Suprapubic skin (tissue), 4 donors: ENCODE measurements around the gene PNPLA2.

Source experiments
- POLR2A ChIP-seq, 2 donors: fragments of 450-650 bp; IDR thresholded peaks; one replicate each; pipeline ENCODE4 v1.6.1; 2017; ENCODE audit warnings: antibody characterized with exemption in 2 of 2, mild to moderate bottlenecking in 2 of 2, moderate library complexity in 2 of 2
- POLR2AphosphoS5 ChIP-seq, 3 donors: sonication (generic); formaldehyde crosslinking; IDR thresholded peaks; one replicate each; pipeline ENCODE4 v1.6.1; 2017; ENCODE audit warnings: antibody characterized with exemption in 3 of 3
- TF ChIP-seq, protein P1 (sequence below), 2 donors: fragments of 200-600 bp in 1 of 2; fragments of 450-650 bp in 1 of 2; sonication (generic) in 1 of 2; IDR thresholded peaks; one replicate each; pipeline ENCODE4 v1.5.1; 2016 to 2019; ENCODE audit warnings: antibody characterized with exemption in 2 of 2, mild to moderate bottlenecking in 1 of 2, moderate library complexity in 1 of 2

DNA sequence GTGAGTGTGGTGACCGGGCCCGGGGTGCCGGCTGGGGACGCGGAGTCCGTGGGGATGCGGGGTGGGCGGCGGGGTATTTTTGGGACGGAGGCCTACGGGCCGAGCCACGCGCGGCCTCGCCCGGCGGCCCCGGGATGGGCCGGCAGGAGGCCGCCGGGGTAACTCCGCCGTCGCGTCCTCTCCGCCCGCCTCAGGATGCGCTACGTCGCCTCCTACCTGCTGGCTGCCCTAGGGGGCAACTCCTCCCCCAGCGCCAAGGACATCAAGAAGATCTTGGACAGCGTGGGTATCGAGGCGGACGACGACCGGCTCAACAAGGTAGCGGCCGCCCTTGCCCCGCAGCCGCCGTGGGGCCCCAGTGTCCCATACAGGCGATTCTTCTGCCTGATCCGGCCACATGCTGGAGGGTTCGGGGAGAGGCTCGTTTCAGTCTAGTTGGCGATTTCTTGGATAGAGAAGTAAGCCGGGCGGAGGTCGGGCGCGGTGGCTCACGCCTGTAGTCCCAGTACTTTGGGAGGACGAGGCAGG lies 8.6 kb upstream of the PNPLA2 start:
- TF ChIP-seq, protein P1, sequence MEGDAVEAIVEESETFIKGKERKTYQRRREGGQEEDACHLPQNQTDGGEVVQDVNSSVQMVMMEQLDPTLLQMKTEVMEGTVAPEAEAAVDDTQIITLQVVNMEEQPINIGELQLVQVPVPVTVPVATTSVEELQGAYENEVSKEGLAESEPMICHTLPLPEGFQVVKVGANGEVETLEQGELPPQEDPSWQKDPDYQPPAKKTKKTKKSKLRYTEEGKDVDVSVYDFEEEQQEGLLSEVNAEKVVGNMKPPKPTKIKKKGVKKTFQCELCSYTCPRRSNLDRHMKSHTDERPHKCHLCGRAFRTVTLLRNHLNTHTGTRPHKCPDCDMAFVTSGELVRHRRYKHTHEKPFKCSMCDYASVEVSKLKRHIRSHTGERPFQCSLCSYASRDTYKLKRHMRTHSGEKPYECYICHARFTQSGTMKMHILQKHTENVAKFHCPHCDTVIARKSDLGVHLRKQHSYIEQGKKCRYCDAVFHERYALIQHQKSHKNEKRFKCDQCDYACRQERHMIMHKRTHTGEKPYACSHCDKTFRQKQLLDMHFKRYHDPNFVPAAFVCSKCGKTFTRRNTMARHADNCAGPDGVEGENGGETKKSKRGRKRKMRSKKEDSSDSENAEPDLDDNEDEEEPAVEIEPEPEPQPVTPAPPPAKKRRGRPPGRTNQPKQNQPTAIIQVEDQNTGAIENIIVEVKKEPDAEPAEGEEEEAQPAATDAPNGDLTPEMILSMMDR (IDR thresholded peaks at IDR 0.05) = no peak
- TF ChIP-seq POLR2A (IDR thresholded peaks at IDR 0.05) (no peak), POLR2AphosphoS5 (IDR thresholded peaks at IDR 0.05) (no peak)
